HepG2 (cell line): ENCODE measurements around the gene C1orf35. TPM values are rescaled to one million over a fixed set of nuclear protein-coding genes. Genes with fewer than 3 reads are reported as not detected.

Experiments
- BORCS8-MEF2B ChIP-seq: sonication (generic); formaldehyde crosslinking; IDR thresholded peaks from 2 replicates; pipeline ENCODE4 v1.8.0; 2022; ENCODE audit warnings: mild to moderate bottlenecking, missing genetic modification reagents
- DBP ChIP-seq: sonication (generic); formaldehyde crosslinking; IDR thresholded peaks from 2 replicates; pipeline ENCODE4 v1.4.0; 2020; ENCODE audit warnings: missing genetic modification reagents; ENCODE audit errors: not compliant biosample characterization
- FOXK2 ChIP-seq: fragments of 450-650 bp; IDR thresholded peaks from 2 replicates; pipeline ENCODE4 v1.6.1; 2016
- MIER2 ChIP-seq: IDR thresholded peaks from 2 replicates; pipeline ENCODE4 v1.6.1; 2016; ENCODE audit warnings: missing biosample characterization, missing genetic modification reagents
- PHB2 ChIP-seq: fragments of 450-650 bp; IDR thresholded peaks from 2 replicates; pipeline ENCODE4 v1.6.1; 2018; ENCODE audit not compliant: partially characterized antibody
- PLRG1 ChIP-seq: fragments of 450-650 bp; conservative IDR thresholded peaks from 2 replicates; pipeline ENCODE4 v1.6.1; 2016
- RFX1 ChIP-seq: fragments of 450-650 bp; IDR thresholded peaks from 2 replicates; pipeline ENCODE4 v1.6.1; 2017
- SP2 ChIP-seq: sonication (generic); formaldehyde crosslinking; IDR thresholded peaks from 2 replicates; pipeline ENCODE4 v1.5.1; 2020; ENCODE audit warnings: mild to moderate bottlenecking, missing genetic modification reagents
- SP5 ChIP-seq: IDR thresholded peaks from 2 replicates; pipeline ENCODE4 v1.6.1; 2016; ENCODE audit warnings: low read depth, borderline replicate concordance
- TFAP4 ChIP-seq: sonication (generic); IDR thresholded peaks from 2 replicates; pipeline ENCODE4 v1.6.1; 2016; ENCODE audit warnings: low read depth, borderline replicate concordance
- THAP7 ChIP-seq: sonication (generic); formaldehyde crosslinking; IDR thresholded peaks from 2 replicates; pipeline ENCODE4 v1.8.1; 2023; ENCODE audit warnings: mild to moderate bottlenecking, missing genetic modification reagents
- TOE1 ChIP-seq: sonication (generic); formaldehyde crosslinking; IDR thresholded peaks from 2 replicates; pipeline ENCODE4 v1.4.0; 2020; ENCODE audit warnings: mild to moderate bottlenecking, missing genetic modification reagents
- ZBTB1 ChIP-seq: sonication (generic); formaldehyde crosslinking; IDR thresholded peaks from 2 replicates; pipeline ENCODE4 v1.4.0; 2020; ENCODE audit warnings: missing genetic modification reagents, borderline replicate concordance
- ZBTB20 ChIP-seq: sonication (generic); formaldehyde crosslinking; IDR thresholded peaks from 2 replicates; pipeline ENCODE4 v1.8.1; 2023; ENCODE audit warnings: missing genetic modification reagents, low read depth, mild to moderate bottlenecking, borderline replicate concordance
- ZFY ChIP-seq: sonication (generic); formaldehyde crosslinking; IDR thresholded peaks from 2 replicates; pipeline ENCODE4 v1.4.0; 2020; ENCODE audit warnings: missing genetic modification reagents
- ZNF225 ChIP-seq: sonication (generic); formaldehyde crosslinking; IDR thresholded peaks from 2 replicates; pipeline ENCODE4 v1.4.0; 2020; ENCODE audit warnings: mild to moderate bottlenecking, missing genetic modification reagents
- ZNF510 ChIP-seq: sonication (generic); formaldehyde crosslinking; IDR thresholded peaks from 2 replicates; pipeline ENCODE4 v1.4.0; 2020; ENCODE audit warnings: low read depth, mild to moderate bottlenecking, missing genetic modification reagents
- ZNF589 ChIP-seq: sonication (generic); formaldehyde crosslinking; conservative IDR thresholded peaks from 2 replicates; pipeline ENCODE4 v1.8.0; 2022; ENCODE audit warnings: mild to moderate bottlenecking, moderate library complexity, missing genetic modification reagents
- ZNF619 ChIP-seq: sonication (generic); formaldehyde crosslinking; IDR thresholded peaks from 2 replicates; pipeline ENCODE4 v1.4.0; 2020; ENCODE audit warnings: mild to moderate bottlenecking, missing genetic modification reagents
- ZNF772 ChIP-seq: sonication (generic); formaldehyde crosslinking; IDR thresholded peaks from 2 replicates; pipeline ENCODE4 v1.5.0; 2020; ENCODE audit warnings: mild to moderate bottlenecking, missing genetic modification reagents
- ZZZ3 ChIP-seq: sonication (generic); formaldehyde crosslinking; IDR thresholded peaks from 2 replicates; pipeline ENCODE4 v1.4.0; 2020; ENCODE audit warnings: missing genetic modification reagents, mild to moderate bottlenecking, borderline replicate concordance
- polyA plus RNA-seq, 8 experiments: library from polyadenylated mRNA; depleted of rRNA in 3 of 8; stranded (reverse) in 7 of 8; unstranded in 1 of 8; fragments of >200 nt; fragmentation: Illumina TruSeq in 4 of 8; extraction: Trizol in 4 of 8; gene quantifications; 2 replicates each; pipeline versions ENCODE4 v1.2.1 to v1.2.3, GENCODE V29; 2011 to 2016; ENCODE audit warnings: low read depth in 4 of 8, missing spikeins in 1 of 8, mixed read lengths in 1 of 8; ENCODE audit not compliant: insufficient read depth in 1 of 8
- total RNA-seq, 5 experiments: library from RNA; depleted of rRNA; stranded (reverse); fragments of >200 nt; fragmentation: Illumina TruSeq; extraction: Trizol; gene quantifications; 2 replicates each; pipeline ENCODE4 v1.2.3, GENCODE V29; 2016; ENCODE audit warnings: low read depth in 1 of 5
- TF ChIP-seq, protein P1 (sequence below), 2 experiments: sonication (generic) in 1 of 2; formaldehyde crosslinking in 1 of 2; IDR thresholded peaks; 2 replicates each; pipeline versions ENCODE4 v1.4.0 to v1.6.1; 2018 to 2020; ENCODE audit warnings: missing genetic modification reagents in 2 of 2, borderline replicate concordance in 1 of 2, low read depth in 1 of 2, mild to moderate bottlenecking in 1 of 2, missing biosample characterization in 1 of 2
- TF ChIP-seq, protein P2 (sequence below): sonication (generic); formaldehyde crosslinking; IDR thresholded peaks from 2 replicates; pipeline ENCODE4 v1.4.0; 2020; ENCODE audit warnings: low read depth, mild to moderate bottlenecking, missing genetic modification reagents
- TF ChIP-seq, protein P3 (sequence below): sonication (generic); formaldehyde crosslinking; IDR thresholded peaks from 2 replicates; pipeline ENCODE4 v1.8.0; 2022; ENCODE audit warnings: mild to moderate bottlenecking, missing genetic modification reagents, borderline replicate concordance

Gene C1orf35
- total and polyA plus RNA-seq, 2 of the 13 experiments (the other 11 are each of a cell fraction or from before 2014, with no cell fraction given): 8.1 to 19.3 TPM

DNA sequence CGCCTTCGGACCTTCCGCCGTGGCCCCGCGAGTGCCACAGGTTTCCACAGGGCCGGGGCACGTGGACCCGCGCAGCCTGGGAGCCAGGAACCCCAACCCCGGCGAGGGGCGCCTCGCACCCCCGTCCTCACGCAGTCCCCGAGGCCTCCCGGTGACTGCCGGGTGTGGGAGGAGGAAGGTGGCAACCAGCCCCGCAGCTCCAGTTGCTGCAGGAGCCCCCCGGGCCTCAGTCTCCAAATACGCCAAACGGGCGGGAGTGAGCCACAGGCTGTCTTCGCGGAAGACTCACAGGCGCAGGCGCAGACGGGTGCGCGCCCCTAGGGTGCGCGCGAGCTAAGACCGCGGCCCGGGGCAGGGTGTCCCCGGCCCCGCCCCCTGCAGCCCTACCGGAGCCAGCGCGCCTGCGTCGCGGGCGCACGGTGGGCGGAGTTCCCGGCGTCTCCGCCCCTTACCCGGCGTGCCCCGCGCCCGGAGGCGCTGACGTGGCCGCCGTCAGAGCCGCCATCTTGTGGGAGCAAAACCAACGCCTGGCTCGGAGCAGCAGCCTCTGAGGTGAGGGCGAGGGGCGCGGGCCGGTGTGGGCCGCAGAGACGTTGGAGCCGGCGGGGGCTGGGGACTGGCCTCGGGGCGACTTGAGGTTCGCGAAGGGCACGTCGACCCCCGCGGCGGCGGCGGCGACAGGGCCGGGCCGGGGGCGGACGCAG is 20.8 kb downstream of the C1orf35 start, which contains the start of gene ARF1 (continued):
- TF ChIP-seq, protein P1, sequence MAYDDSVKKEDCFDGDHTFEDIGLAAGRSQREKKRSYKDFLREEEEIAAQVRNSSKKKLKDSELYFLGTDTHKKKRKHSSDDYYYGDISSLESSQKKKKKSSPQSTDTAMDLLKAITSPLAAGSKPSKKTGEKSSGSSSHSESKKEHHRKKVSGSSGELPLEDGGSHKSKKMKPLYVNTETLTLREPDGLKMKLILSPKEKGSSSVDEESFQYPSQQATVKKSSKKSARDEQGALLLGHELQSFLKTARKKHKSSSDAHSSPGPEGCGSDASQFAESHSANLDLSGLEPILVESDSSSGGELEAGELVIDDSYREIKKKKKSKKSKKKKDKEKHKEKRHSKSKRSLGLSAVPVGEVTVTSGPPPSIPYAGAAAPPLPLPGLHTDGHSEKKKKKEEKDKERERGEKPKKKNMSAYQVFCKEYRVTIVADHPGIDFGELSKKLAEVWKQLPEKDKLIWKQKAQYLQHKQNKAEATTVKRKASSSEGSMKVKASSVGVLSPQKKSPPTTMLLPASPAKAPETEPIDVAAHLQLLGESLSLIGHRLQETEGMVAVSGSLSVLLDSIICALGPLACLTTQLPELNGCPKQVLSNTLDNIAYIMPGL (CRISPR knock-in tag; IDR thresholded peaks at IDR 0.05; ENCODE audit: borderline replicate concordance in 1 of 2, low read depth in 1 of 2): peak; percentile 42 to 47; a peak in 3 of 4 replicates
- no peak for TF ChIP-seq ZNF589
- TF ChIP-seq BORCS8-MEF2B (CRISPR knock-in tag): no peak
- TF ChIP-seq TFAP4: no peak
- no peak for TF ChIP-seq MIER2
- TF ChIP-seq RFX1: no peak
- peak; percentile 93 for TF ChIP-seq ZFY (CRISPR knock-in tag)
- TF ChIP-seq PHB2: no peak
- TF ChIP-seq, protein P2, sequence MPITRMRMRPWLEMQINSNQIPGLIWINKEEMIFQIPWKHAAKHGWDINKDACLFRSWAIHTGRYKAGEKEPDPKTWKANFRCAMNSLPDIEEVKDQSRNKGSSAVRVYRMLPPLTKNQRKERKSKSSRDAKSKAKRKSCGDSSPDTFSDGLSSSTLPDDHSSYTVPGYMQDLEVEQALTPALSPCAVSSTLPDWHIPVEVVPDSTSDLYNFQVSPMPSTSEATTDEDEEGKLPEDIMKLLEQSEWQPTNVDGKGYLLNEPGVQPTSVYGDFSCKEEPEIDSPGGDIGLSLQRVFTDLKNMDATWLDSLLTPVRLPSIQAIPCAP (CRISPR knock-in tag): no peak
- TF ChIP-seq, protein P3, sequence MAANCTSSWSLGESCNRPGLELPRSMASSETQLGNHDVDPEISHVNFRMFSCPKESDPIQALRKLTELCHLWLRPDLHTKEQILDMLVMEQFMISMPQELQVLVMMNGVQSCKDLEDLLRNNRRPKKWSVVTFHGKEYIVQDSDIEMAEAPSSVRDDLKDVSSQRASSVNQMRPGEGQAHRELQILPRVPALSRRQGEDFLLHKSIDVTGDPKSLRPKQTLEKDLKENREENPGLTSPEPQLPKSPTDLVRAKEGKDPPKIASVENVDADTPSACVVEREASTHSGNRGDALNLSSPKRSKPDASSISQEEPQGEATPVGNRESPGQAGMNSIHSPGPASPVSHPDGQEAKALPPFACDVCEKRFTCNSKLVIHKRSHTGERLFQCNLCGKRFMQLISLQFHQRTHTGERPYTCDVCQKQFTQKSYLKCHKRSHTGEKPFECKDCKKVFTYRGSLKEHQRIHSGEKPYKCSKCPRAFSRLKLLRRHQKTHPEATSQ (CRISPR knock-in tag): peak; percentile 76; the same call in 1 of the 2 replicates
- no peak for TF ChIP-seq PLRG1
- TF ChIP-seq ZNF225 (CRISPR knock-in tag): no peak
- TF ChIP-seq SP2 (CRISPR knock-in tag): no peak
- no peak for TF ChIP-seq ZNF619 (CRISPR knock-in tag)
- peak; percentile 42; the same call in 1 of the 2 replicates for TF ChIP-seq THAP7
- no peak for TF ChIP-seq FOXK2
- no peak; the same call in 1 of the 2 replicates for TF ChIP-seq ZZZ3 (CRISPR knock-in tag)
- TF ChIP-seq ZBTB20: 0 out of 2 replicates have a peak, but pooled peaks have one; percentile 48
- no peak for TF ChIP-seq DBP
- peak; percentile 59 for TF ChIP-seq SP5 (CRISPR knock-in tag)
- 0 out of 2 replicates have a peak, but pooled peaks have one; percentile 29 for TF ChIP-seq ZNF772
- no peak for TF ChIP-seq ZNF510 (CRISPR knock-in tag)
- TF ChIP-seq ZBTB1 (CRISPR knock-in tag): no peak
- 0 out of 2 replicates have a peak, but pooled peaks have one; percentile 52 for TF ChIP-seq TOE1 (CRISPR knock-in tag)
